Loucy (cell line): ENCODE measurements around the gene ATP9A.
A peak's percentile ranks its signal among the peaks of the same experiment; 100 is the strongest.

Experiments used
- H2AFZ ChIP-seq: fragments of 200-600 bp; sonication (generic); 2 replicates; pipeline ENCODE4 v1.6.0; 2016; ENCODE audit warnings: antibody characterized with exemption, mild to moderate bottlenecking, low read length, moderate library complexity
- H3F3A ChIP-seq: fragments of 200-600 bp; 2 replicates; pipeline ENCODE4 v1.6.0; 2016; ENCODE audit warnings: antibody characterized with exemption, low read depth, mild to moderate bottlenecking
- H3K27me3 ChIP-seq: fragments of 200-600 bp; sonication (generic); 2 replicates; pipeline ENCODE4 v1.6.1; 2014; ENCODE audit warnings: low read length, mild to moderate bottlenecking; ENCODE audit not compliant: insufficient read depth, poor library complexity, severe bottlenecking
- H3K36me3 ChIP-seq: fragments of 200-600 bp; sonication (generic); 2 replicates; pipeline ENCODE4 v1.6.1; 2016; ENCODE audit warnings: low read length; ENCODE audit not compliant: insufficient read depth
- H3K4me1 ChIP-seq: fragments of 200-600 bp; sonication (generic); 2 replicates; pipeline ENCODE4 v1.5.1; 2014; ENCODE audit warnings: low read length, mild to moderate bottlenecking; ENCODE audit not compliant: insufficient read depth, poor library complexity, severe bottlenecking
- H3K4me2 ChIP-seq: fragments of 200-600 bp; sonication (generic); 2 replicates; pipeline ENCODE4 v1.6.0; 2014; ENCODE audit warnings: antibody characterized with exemption, low read length, low read depth, mild to moderate bottlenecking; ENCODE audit not compliant: poor library complexity, severe bottlenecking
- H3K4me3 ChIP-seq: fragments of 200-600 bp; sonication (generic); 2 replicates; pipeline ENCODE4 v1.5.1; 2014; ENCODE audit warnings: low read length, mild to moderate bottlenecking, mixed read lengths; ENCODE audit not compliant: poor library complexity, severe bottlenecking
- H3K79me2 ChIP-seq: fragments of 200-600 bp; sonication (generic); 2 replicates; pipeline ENCODE4 v1.6.1; 2014; ENCODE audit warnings: low read length; ENCODE audit not compliant: insufficient read depth
- H3K9ac ChIP-seq: fragments of 200-600 bp; sonication (generic); 2 replicates; pipeline ENCODE4 v1.6.0; 2014; ENCODE audit warnings: mild to moderate bottlenecking, low read depth, low read length, moderate library complexity; ENCODE audit not compliant: poor library complexity, severe bottlenecking
- H3K9me2 ChIP-seq: fragments of 200-600 bp; sonication (generic); replicated peaks from 2 replicates; pipeline ENCODE4 v1.6.1; 2016; ENCODE audit warnings: low read depth, low read length, mixed read lengths
- H3K9me3 ChIP-seq: fragments of 200-600 bp; sonication (generic); 2 replicates; pipeline ENCODE4 v1.6.1; 2014; ENCODE audit warnings: mild to moderate bottlenecking, antibody characterized with exemption, low read length, low read depth; ENCODE audit not compliant: insufficient read depth
- H4K20me1 ChIP-seq: fragments of 200-600 bp; sonication (generic); 2 replicates; pipeline ENCODE4 v1.6.0; 2014; ENCODE audit warnings: antibody characterized with exemption, low read length, mild to moderate bottlenecking; ENCODE audit not compliant: insufficient read depth, poor library complexity, severe bottlenecking
- CTCF ChIP-seq: fragments of 200-600 bp; sonication (generic); conservative IDR thresholded peaks from 2 replicates; pipeline ENCODE4 v1.5.1; 2014; ENCODE audit warnings: mild to moderate bottlenecking, antibody characterized with exemption, low read length
- EZH2phosphoT487 ChIP-seq: fragments of 200-600 bp; IDR thresholded peaks from 2 replicates; pipeline ENCODE4 v1.6.1; 2018; ENCODE audit warnings: antibody characterized with exemption, mild to moderate bottlenecking, moderate library complexity, borderline replicate concordance

The ATP9A gene

DNA sequence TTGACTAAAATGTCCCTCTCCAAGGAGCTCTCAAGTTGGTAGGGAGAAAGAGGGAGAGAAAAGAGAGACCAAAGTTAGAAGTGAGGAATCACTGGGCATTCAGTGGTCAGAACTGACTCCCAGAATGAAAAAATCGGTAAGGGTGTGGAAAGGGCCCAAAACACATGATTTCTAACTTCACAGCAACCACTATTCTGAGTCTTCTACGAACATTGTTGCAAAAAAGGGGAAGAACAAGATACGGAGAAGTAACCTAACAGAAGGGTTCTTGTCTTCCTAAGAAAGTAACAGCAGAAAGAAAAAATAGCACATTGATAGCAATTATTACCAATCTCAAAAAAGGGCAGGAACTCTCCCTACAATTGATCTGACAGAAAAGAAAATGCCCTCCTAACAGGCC, 65.6 kb downstream of the ATP9A start:
- no peak overlapping the region for H3K4me3 ChIP-seq
- no peaks in the 10 kb centered on the region for H3F3A ChIP-seq
- 0 out of 2 replicates have a peak overlapping the region, but pooled peaks have one; percentile 41 for H2AFZ ChIP-seq
- no peaks in the 10 kb centered on the region for H3K27me3 ChIP-seq
- peaks cover 44% of the 10 kb centered on the region for H3K4me1 ChIP-seq
- H3K9me3 ChIP-seq: no peaks in the 10 kb centered on the region
- TF ChIP-seq EZH2phosphoT487 (no peak), CTCF (no peak)
- H3K79me2 ChIP-seq: peaks cover 12% of the 10 kb centered on the region
- H3K9ac ChIP-seq: no peak overlapping the region
- H4K20me1 ChIP-seq: no peaks in the 10 kb centered on the region
- H3K9me2 ChIP-seq: no peaks in the 10 kb centered on the region
- no peak overlapping the region for H3K4me2 ChIP-seq
- H3K36me3 ChIP-seq: no peaks in the 10 kb centered on the region

DNA sequence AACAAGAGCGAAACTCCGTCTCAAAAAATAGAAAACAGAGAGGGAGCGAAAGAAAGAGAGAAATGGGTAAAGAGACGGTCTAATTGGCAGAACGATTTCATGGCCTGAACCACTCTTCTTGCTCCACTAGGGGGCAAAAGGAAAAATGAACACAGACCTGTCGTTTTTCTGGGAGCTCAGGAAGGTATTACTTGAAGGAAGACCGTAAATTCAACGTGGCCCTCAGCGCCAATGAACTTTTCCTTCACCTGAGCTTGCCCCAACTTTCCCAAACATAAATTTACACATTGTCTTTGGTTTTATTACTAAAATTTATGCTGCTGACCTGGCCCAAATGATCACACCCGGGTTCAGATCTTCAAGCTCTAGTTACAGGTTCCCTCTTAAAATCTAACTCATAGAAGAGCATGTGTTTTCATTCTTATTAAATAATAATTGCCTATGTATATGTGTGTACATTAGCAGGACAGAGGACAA, 67.3 kb downstream of the ATP9A start:
- Histone ChIP-seq H3K4me2 (peak overlapping the region; percentile 9), H3K79me2 (peaks cover 29% of the 10 kb centered on the region), H4K20me1 (no peaks in the 10 kb centered on the region), H3K27me3 (no peaks in the 10 kb centered on the region), H3K9me2 (no peaks in the 10 kb centered on the region), H3K9ac (no peak overlapping the region), H3K4me3 (no peak overlapping the region), H3K36me3 (no peaks in the 10 kb centered on the region), H3K9me3 (no peaks in the 10 kb centered on the region), H2AFZ (peak overlapping the region; percentile 59; the same call in 1 of the 2 replicates), H3F3A (no peaks in the 10 kb centered on the region), H3K4me1 (peaks cover 42% of the 10 kb centered on the region)
- TF ChIP-seq EZH2phosphoT487 (no peak), CTCF (peak; percentile 78)

DNA sequence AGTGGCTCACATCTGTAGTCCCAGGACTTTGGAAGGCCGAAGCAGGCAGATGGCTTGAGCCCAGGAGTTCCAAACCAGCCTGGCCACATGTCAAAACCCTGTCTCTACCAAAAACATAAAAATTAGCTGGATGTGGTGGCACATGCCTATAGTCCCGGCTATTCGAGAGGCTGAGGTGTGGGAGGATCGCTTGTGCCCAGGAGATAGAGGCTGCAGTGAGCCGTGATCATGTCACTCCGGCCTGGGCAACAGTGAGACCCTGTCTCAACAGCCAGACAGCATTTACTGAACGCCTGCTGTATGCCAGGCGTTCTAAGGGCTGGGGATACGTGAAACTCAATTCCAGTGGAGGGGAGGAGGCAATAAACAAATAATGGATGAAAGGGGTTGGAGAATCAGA, 69.9 kb downstream of the ATP9A start:
- H3K36me3 ChIP-seq: no peaks in the 10 kb centered on the region
- peaks cover 3% of the 10 kb centered on the region for H4K20me1 ChIP-seq
- H3K4me1 ChIP-seq: peaks cover 52% of the 10 kb centered on the region
- no peaks in the 10 kb centered on the region for H3K9me3 ChIP-seq
- TF ChIP-seq EZH2phosphoT487 (no peak), CTCF (no peak)
- peak overlapping the region; percentile 89 for H3K4me3 ChIP-seq
- H3K79me2 ChIP-seq: peaks cover 55% of the 10 kb centered on the region
- H3K9me2 ChIP-seq: no peaks in the 10 kb centered on the region
- no peaks in the 10 kb centered on the region for H3F3A ChIP-seq
- H2AFZ ChIP-seq: 0 out of 2 replicates have a peak overlapping the region, but pooled peaks have one; percentile 8
- H3K4me2 ChIP-seq: peak overlapping the region; percentile 82
- H3K27me3 ChIP-seq: no peaks in the 10 kb centered on the region
- H3K9ac ChIP-seq: peak overlapping the region; percentile 95
